ENCODE measurements around the gene NOX3.

Gene NOX3

GRCh38 chr6:155432293-155432692, 23.3 kb downstream of the NOX3 start:
- DNase-seq = no peak

- DNase-seq = no peak
These were observed 26.2 kb downstream of the NOX3 start for GRCh38 chr6:155429321-155429893.

GRCh38 chr6:155426408-155426945, 29.2 kb downstream of the NOX3 start:
- DNase-seq = no peak

GRCh38 chr6:155424181-155424580, 31.5 kb downstream of the NOX3 start:
- DNase-seq = no peak

GRCh38 chr6:155422635-155423034, 33.0 kb downstream of the NOX3 start:
- DNase-seq = no peak

- no peak for DNase-seq
These were observed 35.1 kb downstream of the NOX3 start for GRCh38 chr6:155420492-155420891.

- DNase-seq = no peak
These were observed 36.5 kb downstream of the NOX3 start for GRCh38 chr6:155419161-155419560.

GRCh38 chr6:155418017-155418761, 37.5 kb downstream of the NOX3 start:
- no peak for DNase-seq

- DNase-seq = no peak
These were observed 38.2 kb downstream of the NOX3 start for GRCh38 chr6:155417454-155417853.

GRCh38 chr6:155415953-155416352, 39.7 kb downstream of the NOX3 start:
- DNase-seq = no peak

- DNase-seq = no peak
These were observed 41.6 kb downstream of the NOX3 start for GRCh38 chr6:155414049-155414448.

GRCh38 chr6:155412335-155412734, 43.3 kb downstream of the NOX3 start:
- DNase-seq = no peak

- no peak for DNase-seq
These were observed 44.2 kb downstream of the NOX3 start for GRCh38 chr6:155411154-155412052.

GRCh38 chr6:155409391-155409790, 46.2 kb downstream of the NOX3 start:
- no peak for DNase-seq

- DNase-seq = no peak
These were observed 46.7 kb downstream of the NOX3 start for GRCh38 chr6:155408981-155409380.

GRCh38 chr6:155408231-155408630, 47.4 kb downstream of the NOX3 start:
- DNase-seq = no peak

GRCh38 chr6:155406801-155407200, 48.8 kb downstream of the NOX3 start:
- DNase-seq = no peak

GRCh38 chr6:155404937-155405336, 50.7 kb downstream of the NOX3 start:
- DNase-seq = no peak

- no peak for DNase-seq
These were observed 52.9 kb downstream of the NOX3 start for GRCh38 chr6:155402656-155403304.

- no peak for DNase-seq
These were observed 55.0 kb downstream of the NOX3 start for GRCh38 chr6:155400654-155400965.

- DNase-seq = no peak
These were observed 55.6 kb downstream of the NOX3 start for GRCh38 chr6:155399745-155400653.

Measured in GDM1 (cell line).